AG10803 (cell line): ENCODE results near the gene ZDHHC12.

ENCODE experiments used
- DNase-seq: peaks from one replicate; pipeline ENCODE4 v3.0.0; 2010; ENCODE audit warnings: low read depth
- H3K4me3 ChIP-seq: 2 replicates; pipeline ENCODE4 v1.5.1; 2011; ENCODE audit warnings: mild to moderate bottlenecking, low read length, control low read depth
- TF ChIP-seq, protein P1 (sequence below): conservative IDR thresholded peaks from 2 replicates; pipeline ENCODE4 v1.5.1; 2011; ENCODE audit warnings: mild to moderate bottlenecking, low read length, control low read depth, inconsistent platforms

The ZDHHC12 gene, protein sequence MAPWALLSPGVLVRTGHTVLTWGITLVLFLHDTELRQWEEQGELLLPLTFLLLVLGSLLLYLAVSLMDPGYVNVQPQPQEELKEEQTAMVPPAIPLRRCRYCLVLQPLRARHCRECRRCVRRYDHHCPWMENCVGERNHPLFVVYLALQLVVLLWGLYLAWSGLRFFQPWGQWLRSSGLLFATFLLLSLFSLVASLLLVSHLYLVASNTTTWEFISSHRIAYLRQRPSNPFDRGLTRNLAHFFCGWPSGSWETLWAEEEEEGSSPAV

DNA sequence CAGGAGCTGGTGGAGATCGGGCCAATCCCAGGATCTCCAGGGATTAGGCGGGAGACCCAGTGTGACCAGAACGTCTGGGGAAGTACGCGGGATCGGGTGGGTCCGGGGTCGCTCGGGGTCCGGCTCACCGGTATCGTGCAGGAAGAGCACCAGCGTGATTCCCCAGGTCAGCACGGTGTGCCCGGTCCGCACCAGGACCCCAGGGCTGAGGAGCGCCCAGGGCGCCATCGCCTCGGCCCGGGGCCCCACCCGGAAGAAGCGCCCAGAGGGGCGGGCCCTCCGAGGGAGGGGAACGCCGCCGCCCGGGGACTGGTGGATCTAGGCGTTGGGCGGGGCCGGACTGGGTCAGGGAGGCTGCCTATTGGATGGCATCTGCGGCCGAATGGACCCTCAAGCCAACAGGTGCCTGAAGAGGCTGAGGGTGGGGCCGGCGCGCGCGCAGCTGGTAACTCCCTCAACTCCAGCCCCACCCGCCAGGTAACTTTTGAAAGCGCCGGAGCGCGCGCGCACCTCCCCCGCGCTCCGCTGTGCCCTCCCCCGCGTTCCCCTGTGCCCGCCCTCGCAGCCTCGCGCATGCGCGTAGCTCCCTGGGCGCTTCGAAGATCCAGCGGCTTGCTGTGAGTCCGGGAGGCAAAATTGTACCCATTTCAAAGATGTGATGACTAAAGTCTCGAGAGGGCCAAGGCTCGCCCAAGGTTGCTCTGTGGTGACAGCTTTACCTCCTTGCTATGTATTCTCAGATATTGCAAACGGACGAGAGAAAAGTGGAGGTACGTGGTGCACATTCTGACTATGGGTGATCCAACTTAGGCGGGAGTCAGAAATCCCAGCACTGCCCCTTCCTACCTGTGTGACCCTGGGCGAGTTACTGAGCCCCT is at the start of gene ZDHHC12:
Gene ZDHHC12, minus strand, starts transcription at position 262 of the 878 bp plus-strand sequence. Its CDS starts 34 bp downstream, at position 228.
- peak within 1 kb of the TSS; percentile 80 for H3K4me3 ChIP-seq
- TF ChIP-seq, protein P1, sequence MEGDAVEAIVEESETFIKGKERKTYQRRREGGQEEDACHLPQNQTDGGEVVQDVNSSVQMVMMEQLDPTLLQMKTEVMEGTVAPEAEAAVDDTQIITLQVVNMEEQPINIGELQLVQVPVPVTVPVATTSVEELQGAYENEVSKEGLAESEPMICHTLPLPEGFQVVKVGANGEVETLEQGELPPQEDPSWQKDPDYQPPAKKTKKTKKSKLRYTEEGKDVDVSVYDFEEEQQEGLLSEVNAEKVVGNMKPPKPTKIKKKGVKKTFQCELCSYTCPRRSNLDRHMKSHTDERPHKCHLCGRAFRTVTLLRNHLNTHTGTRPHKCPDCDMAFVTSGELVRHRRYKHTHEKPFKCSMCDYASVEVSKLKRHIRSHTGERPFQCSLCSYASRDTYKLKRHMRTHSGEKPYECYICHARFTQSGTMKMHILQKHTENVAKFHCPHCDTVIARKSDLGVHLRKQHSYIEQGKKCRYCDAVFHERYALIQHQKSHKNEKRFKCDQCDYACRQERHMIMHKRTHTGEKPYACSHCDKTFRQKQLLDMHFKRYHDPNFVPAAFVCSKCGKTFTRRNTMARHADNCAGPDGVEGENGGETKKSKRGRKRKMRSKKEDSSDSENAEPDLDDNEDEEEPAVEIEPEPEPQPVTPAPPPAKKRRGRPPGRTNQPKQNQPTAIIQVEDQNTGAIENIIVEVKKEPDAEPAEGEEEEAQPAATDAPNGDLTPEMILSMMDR, result no peak
- DNase-seq, result peak; percentile 87

DNA sequence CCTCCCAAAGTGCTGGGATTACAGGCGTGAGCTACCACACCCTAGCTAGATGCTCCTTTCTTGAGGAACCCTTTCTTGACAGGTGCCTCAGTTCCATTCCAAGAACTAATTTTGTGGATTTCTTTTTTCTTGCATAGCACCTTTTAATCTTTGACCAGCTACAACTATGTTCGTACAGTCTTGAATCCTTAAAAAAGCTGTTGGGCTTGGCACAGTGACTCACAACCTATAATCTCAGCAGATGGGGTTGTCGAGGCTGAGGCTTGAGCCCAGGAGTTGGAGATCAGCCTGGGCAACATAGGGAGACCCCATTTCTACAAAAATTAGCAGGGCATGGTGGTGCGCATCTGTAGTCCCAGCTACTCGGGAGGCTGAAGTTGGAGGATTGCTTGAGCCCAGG is 49.1 kb upstream of the ZDHHC12 start:
- DNase-seq, result no peak
- TF ChIP-seq, protein P1, result no peak
- no peak overlapping the region for H3K4me3 ChIP-seq

- TF ChIP-seq, protein P1, result no peak
- peak within 1 kb of the TSS; percentile 97 for H3K4me3 ChIP-seq
- peak; percentile 87 for DNase-seq
Measured at GRCh38 chr9:128771745-128772519, 48.0 kb upstream of the ZDHHC12 start, which contains the start of gene ZER1. Gene ZER1, minus strand, starts transcription at chr9:128771927. Its CDS starts 16,362 bp downstream, at chr9:128755565.

DNA sequence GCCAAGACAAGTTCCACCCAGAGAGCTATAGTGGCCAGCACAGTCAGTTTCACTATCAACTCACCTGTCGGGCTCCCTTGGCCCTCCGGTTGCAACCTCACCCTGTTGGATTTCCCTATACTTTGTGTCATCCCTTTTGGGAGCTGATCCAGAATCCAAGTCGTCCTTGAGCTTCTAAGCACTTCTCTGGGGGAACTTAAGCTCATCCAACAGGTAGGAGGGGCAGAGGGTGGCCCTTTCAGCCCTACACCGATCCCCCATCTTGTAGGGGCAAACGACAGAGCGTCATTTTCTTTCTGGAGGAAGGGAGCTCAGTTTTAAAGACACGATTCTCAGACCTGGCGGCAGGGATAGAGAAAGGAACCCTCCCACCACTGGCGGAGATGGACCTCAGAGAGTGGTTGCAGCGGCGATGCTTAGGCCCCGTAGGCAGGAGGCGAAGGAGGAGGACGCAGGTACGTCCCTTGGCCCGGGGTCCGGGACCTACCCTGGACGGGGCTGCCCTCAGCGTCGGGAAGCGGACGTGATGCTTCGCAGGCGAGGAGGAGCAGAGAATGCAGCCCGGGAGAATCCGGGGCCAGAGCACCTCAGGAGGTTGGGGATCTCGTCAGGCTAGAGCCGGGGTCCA is 47.3 kb upstream of the ZDHHC12 start:
- peak overlapping the region; percentile 97 for H3K4me3 ChIP-seq
- peak; percentile 12 for DNase-seq
- TF ChIP-seq, protein P1, result no peak

DNA sequence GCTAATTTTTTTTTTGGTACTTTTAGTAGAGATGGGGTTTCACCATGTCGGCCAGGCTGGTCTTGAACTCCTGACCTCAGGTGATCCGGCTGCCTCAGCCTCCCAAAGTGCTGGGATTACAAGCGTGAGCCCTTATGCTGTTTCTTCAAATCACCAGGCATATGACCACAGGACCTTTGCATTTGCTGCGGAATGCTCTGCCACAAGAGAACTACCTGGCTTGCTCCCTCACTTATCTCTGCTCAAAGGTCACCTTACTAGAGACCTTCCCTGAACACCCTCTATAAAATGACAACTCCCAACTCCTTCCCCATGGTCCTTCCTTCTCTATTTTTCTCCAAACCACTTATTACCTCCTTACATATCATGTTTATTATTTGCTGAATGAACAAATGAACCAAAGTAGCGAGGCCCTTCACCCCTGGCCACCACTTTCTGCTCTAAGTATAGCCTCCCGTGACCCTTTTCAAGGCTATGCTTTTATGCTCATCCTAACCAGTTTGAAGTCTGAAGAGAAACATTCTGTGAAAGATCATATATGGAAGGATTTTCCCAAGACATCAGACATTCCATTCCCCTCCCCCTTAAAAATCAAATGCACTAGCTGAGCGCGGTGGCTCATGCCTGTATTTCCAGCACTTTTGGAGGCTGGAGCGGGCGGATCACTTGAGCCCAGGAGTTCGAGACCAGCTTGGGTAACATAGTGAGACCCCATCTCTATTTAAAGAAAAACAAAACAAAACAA is 46.5 kb upstream of the ZDHHC12 start:
- H3K4me3 ChIP-seq, result peak overlapping the region; percentile 97
- TF ChIP-seq, protein P1, result no peak
- no peak for DNase-seq

GRCh38 chr9:128768606-128769005 is 44.7 kb upstream of the ZDHHC12 start:
- no peak overlapping the region for H3K4me3 ChIP-seq
- TF ChIP-seq, protein P1, result no peak
- no peak for DNase-seq
